ENCODE results near the gene TMEM273.

GRCh38 chr10:49207113-49207512 lies 18.9 kb upstream of the TMEM273 start:
- TF ChIP-seq, protein P1, sequence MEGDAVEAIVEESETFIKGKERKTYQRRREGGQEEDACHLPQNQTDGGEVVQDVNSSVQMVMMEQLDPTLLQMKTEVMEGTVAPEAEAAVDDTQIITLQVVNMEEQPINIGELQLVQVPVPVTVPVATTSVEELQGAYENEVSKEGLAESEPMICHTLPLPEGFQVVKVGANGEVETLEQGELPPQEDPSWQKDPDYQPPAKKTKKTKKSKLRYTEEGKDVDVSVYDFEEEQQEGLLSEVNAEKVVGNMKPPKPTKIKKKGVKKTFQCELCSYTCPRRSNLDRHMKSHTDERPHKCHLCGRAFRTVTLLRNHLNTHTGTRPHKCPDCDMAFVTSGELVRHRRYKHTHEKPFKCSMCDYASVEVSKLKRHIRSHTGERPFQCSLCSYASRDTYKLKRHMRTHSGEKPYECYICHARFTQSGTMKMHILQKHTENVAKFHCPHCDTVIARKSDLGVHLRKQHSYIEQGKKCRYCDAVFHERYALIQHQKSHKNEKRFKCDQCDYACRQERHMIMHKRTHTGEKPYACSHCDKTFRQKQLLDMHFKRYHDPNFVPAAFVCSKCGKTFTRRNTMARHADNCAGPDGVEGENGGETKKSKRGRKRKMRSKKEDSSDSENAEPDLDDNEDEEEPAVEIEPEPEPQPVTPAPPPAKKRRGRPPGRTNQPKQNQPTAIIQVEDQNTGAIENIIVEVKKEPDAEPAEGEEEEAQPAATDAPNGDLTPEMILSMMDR (IDR thresholded peaks at IDR 0.05), result no peak
- TF ChIP-seq POLR2A (IDR thresholded peaks at IDR 0.05), result no peak

Measured in esophagus squamous epithelium (tissue), 4 donors.